ENCODE measurements around the gene UTP20.

GRCh38 chr12:101414533-101415119 lies 134.7 kb downstream of the UTP20 start:
- TF ChIP-seq, protein P1, sequence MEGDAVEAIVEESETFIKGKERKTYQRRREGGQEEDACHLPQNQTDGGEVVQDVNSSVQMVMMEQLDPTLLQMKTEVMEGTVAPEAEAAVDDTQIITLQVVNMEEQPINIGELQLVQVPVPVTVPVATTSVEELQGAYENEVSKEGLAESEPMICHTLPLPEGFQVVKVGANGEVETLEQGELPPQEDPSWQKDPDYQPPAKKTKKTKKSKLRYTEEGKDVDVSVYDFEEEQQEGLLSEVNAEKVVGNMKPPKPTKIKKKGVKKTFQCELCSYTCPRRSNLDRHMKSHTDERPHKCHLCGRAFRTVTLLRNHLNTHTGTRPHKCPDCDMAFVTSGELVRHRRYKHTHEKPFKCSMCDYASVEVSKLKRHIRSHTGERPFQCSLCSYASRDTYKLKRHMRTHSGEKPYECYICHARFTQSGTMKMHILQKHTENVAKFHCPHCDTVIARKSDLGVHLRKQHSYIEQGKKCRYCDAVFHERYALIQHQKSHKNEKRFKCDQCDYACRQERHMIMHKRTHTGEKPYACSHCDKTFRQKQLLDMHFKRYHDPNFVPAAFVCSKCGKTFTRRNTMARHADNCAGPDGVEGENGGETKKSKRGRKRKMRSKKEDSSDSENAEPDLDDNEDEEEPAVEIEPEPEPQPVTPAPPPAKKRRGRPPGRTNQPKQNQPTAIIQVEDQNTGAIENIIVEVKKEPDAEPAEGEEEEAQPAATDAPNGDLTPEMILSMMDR (IDR thresholded peaks at IDR 0.05): peak; percentile 57 to 72 (median 58)
- TF ChIP-seq POLR2A (IDR thresholded peaks at IDR 0.05): no peak
